HG03432 (cell line): ENCODE results near the gene CNTFR.

Experiments
- ATAC-seq: cut with Tn5 transposase; IDR thresholded peaks from one replicate; pipeline ENCODE4 v1.9.1; 2021; ENCODE audit warnings: mild to moderate bottlenecking, moderate library complexity; ENCODE audit not compliant: unreplicated experiment

The CNTFR gene

DNA sequence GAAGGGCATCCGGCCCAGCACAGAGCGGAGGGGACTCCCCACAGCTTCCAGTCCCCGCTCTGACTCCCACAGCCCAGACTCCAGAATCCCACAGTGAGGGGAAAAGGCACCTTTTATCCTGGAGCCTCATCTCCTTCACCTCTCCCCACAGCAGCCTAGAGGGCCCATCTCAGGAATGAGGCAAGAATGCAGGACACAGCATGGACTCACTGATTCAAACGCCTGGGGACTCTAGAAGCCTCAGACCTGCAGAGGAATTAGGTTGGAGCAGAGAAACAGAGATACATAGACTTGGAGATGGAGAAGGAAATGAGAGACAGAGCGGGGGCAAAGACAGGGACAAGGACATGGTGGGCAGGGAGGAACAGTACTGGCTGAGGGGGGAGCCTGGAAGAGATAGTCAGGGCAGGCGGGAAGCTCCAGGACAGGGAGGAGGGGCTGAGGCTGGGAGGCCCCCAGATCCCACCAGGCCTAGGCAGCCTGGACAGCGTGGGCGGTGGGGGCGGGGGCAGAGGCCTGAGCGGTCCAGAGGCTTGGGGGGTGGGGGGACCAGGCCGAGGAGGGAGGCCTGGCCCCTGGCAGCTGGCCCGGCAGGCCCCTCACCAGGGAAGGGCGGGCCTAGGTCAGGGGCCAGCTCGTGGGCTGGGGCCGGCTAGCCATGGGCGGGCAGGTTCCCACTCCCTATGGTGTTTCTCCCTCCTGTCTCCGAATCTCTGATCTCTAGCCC, 15.8 kb downstream of the CNTFR start:
- no peak for ATAC-seq

DNA sequence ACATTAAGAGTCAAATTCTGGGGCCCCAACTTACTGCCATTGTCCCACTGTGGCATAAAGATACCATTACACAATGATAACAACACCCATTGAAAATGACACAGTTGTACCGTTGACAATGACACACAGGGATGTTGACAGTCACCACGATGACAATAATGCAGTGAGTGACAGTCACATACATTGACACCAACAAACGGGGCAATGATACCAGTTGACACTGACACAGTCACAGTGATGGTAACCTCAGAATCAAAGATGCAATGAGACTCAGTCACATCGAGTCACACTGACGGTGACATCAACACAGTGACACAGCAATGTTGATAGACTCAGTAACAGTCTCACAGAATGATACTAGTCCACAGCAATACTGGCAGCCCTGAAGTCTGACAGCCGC, 16.9 kb downstream of the CNTFR start:
- no peak for ATAC-seq

DNA sequence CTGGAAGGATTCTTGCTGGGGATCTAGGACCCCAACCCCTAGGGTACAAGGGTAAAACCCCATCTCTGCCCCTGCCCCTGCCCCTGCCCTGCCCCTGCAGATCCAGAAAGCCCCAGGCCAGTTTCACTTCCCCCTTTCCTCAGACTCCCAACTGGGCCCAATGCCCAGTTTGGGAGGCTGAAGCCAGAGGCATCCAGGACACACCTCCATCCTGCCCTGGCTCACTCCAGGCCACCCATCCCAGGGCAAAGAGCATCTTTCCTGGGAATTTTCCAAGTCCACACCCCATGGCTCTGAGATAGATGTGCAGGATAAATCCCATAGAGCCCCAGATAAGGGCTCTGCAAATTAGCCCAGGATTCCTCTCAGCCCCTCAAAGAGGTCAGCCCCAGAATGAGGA, 17.4 kb downstream of the CNTFR start:
- no peak for ATAC-seq

DNA sequence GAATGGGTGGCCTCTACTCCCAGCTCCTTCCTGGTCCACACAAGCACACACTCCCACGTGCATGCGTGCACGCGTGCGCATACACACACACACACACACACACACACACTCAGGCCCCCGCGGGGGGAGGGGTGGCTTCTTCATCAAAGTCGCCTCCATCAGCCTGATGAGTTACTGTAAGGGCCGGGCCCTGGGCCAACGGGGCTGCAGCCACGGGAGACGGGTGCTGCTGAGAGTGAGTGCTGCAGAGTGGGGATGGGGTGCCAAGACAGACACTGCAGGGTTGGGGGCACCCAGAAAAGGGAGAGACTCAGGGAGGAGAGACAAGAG, 18.1 kb downstream of the CNTFR start:
- no peak for ATAC-seq

DNA sequence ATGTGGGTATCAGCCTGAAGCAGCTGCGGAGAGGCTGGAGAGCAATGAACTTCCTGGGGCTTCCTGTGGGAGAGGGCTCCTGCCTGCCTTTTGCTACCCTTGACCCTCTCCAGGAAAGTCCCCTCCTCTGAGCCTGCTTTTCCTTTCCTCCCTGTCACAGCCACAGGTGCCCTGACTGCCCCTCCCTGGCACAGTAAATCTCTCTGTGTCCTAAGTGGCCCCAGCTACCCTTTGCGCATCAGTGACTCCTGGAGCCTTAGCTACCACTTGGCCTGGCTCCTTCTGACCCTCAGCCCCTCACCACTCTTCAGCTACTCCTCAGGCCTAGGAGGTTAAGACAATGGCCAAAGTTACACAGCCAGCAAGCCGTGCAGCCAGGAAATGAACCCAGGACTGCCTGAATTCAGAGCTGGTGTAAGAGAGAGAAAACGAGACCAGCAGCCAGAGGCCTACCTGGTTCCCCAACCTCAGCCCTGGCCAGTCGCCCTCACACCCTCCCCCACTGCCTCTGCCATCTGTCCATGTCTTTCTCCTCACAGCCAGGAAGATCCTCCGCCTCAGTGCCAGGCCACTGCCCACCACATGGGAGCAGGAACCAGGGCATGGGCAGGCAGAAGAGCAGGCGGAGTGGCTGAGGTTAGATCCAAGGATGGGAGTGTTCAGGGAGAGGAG, 18.6 kb downstream of the CNTFR start:
- no peak for ATAC-seq

DNA sequence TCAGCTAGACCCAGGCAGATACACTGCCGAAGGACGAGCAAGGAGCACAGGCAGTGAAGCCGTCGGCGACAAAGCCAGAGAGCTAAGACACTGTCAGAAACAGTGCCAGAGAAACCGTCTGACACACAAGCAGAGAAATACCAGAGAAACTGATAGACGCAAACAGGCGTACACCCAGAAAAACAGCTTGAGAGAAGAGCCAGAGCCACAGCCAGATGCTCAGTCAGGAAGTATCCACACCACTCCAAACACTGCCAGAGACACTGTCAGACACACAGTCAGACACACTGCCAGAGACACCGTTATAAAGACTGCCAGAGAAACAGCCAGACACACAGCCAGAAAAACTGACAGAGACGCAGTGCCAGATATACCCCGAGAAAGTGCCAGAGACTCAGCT, 19.1 kb downstream of the CNTFR start:
- no peak for ATAC-seq

DNA sequence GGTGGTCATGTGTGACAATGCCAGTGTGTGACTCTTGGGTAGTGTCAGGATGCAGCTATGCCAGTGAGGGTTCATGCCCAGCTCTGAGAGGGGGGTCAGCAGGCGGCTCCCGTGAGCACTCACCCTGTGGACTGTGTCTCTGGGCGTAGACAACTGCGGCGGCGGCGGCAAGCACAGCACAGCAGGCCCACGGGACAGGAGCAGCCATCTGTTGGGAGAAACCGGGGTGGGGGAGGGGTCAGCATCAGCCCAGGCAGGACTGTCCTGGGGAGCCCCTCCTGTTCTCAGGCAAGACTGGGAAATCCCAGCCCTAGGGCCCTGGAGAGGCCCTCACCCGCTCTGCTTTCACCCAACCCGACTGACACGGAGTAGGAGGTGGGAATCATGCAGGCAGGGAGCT, 20.8 kb downstream of the CNTFR start:
- ATAC-seq: no peak

DNA sequence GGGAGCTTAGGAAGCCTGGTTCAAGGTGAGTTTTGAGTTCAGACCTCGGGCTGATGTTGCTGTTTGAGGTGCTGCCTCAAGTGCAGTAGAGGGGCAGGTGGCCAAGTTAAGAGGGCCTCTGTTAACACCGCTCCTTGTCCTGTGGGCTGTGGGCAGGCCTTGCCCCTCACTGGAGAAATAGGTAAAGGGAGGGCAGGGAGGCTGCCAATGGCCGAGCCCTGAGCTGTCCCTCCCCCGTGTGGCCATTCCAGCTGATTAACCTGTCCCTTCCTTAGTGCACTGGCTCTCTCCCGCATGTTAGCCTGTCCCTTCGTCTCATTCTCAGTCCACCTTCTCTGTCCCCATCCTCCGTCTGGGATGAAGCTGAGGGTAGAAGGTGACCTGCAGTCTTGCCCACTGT, 21.4 kb downstream of the CNTFR start:
- ATAC-seq: no peak

DNA sequence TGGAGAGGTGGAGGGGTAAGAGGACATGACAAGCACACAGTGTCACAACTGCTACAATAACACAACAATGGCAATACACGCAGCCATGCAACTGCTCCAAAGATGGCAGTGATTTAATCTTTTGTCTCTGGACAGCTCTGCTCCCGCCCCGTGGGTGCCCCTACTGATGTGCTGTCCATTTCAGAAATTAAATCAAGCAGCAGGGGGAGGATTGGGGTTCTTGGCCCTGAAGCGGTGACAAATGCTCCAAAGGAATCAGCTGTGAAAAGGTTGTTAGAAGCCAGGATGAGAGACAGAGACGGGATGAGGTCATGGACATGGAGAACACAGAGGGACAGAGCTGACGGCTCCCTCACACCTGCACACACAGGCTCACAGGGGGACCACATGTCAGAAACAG, 22.6 kb downstream of the CNTFR start:
- ATAC-seq: no peak

DNA sequence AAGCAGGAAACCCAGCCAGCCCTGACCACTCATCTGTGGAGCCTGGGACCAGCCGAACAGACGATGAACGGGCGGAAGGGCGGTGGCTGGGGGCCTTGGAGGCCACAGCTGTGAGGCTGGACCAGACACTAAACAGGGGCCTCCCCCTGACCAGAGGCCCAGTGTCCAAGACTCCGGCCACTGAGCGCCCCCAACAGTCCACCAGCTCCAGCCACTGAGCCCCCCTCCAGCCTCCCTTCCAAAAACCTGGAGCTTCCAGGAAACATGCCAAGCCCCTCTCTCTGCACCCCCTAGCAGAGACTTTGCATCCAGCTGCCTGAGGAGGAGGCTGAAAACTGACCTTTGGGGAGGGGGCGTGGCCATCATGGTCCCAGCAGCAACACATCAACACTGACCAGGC, 23.2 kb downstream of the CNTFR start:
- no peak for ATAC-seq

DNA sequence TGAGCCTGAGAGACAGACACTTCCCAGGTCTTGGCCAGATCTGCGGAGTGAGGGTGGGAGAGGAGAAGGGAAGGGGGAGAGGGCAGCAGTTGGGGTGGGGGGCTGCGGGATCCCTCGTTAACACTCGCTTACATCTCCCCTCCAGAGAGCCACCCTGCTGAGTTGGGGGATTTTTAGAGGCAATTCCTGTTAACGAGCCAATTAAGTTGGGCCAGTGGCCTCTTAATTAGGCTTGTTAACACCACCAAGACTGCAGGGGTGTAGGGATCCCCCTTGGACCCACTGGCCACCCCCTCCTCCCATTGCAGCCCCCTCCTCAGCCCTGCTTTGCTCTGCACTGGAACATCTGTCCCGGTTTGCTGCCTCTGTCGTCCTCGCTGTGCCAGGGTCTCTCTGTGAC, 23.7 kb downstream of the CNTFR start:
- no peak for ATAC-seq

DNA sequence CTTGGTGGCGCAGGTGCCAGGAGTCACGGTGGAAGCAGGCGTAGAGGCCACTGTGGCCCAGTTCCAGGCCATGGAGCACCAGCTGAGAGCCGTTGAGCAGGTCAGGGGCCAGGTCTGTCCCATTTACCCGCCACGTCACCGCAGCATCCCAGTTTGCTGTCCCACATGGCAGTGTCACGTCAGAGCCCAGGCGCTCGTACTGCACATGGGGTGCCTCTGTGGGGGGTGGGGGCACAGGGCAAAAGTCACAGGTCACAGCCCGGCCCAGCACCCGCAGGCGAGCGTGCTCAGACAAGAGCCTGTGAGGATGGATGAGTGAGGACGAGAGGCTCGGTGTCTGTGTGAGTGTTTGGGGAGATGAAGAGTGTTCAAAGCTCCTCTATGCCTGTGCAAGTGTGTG, 24.9 kb downstream of the CNTFR start:
- no peak for ATAC-seq

DNA sequence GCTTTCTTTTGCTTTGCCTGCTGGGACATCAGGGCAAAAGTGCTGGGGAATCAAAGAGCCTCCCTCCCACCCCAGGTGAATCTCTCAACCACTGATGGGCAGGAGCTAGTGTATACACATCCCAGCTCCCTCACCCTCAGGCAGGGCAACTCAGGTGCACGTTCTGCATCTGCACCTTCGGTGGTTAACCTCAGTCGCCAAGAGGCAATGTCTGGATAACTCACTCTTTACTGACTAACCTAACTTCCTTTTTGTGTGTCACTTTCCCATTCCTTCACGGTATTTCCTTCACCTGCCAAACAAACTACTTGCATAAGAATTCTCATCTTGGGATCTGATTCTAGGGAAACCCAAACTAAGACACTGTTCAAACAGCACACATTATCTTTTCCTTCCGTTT, 26.3 kb downstream of the CNTFR start:
- ATAC-seq: no peak

DNA sequence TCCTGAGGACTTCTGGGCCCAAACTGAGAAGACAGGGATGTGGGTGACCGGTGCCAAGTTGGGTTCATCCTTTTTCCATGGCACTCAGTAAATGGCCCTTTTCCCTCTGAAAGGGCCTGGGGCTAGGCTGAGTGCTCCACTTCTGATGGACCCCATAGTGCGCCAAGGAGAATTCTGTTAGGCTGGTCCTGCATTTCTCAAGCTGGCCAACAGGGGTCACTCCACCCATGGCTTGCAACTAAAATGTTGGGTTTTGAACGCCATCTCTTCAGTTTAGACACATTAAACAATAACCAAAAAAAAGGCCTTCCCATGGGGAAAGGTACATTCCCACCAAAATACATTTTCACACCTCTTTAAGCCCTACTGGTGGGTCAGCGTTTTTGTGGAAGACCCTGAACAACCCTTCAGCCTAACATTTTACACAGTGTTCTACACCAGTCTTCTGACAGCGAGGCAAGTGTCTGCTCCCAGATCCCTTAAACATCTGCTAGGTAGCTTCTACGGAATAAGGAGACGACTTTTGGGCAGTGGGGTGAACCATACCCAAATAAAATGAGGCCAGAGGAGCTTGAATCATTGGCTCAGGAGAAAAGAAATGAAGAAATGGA, 27.3 kb downstream of the CNTFR start:
- ATAC-seq: no peak

DNA sequence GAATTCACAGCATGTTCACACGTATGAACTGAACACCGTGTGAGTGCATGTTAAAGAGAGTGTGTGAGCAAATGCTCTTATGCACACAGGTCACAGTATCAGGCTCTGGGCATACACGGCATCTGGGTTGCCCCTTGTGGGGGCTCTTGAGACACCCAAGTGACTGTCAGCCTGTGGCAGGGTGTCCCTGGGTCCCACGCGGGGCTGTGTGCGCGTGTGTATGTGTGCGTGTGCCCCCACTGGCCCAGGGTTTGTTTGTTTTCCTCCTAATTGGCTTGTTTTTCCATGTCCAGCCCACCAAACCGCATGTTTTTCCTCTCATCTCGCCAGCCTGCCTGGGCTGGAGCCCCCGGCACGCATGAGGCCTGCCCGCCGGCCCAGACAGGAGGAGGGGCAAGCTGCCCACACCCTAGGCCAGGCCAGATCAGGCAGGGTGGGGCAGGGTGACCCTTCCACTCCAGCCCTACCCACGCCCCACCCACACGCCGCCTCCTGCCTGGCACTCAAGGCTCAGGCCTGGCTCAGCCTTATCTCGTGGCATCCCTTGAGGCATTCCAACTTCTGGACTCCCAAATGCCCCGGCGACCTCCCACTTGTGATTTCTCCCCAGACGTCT, 28.8 kb downstream of the CNTFR start:
- no peak for ATAC-seq

DNA sequence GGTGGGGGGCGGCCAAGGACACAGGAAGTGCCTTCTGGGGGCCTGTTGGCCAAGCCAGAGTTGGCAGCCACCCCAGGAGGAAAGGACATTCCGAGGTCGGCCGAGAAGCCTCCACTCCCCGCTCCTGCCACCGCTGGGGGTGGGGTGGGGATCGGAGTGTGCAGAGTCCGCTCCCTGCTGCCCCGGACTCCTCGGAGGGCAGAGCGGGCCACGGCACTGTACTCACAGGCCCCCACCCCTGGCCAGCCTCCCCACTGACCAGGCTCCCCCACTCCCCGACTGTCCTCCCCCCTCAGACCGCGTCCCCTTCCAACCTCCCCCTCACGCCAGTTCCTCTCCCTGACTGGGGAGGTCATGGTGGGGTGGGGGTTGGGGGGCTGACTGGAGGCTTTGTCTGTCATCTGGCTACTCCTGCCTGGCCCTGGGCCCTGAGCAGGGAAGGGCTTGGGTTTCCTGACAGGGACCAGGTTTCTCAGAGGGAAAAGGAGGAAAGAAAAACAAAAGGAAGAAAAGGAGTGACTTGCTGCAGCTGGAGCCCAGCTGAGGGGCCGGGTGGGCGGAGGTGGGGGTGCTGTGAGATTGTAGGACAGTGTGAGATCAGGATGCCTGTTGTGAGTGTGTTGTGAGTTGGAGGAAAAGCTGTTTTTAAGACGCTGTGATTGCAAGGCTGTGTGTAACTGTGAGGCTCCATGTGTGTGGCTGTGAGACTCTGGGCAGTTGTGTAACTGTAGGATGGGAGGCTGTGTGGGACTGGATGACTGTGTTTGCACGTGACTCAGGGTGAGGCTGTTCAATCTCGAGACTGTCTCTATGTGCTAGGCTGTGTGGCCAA, 29.7 kb downstream of the CNTFR start:
- ATAC-seq: no peak

DNA sequence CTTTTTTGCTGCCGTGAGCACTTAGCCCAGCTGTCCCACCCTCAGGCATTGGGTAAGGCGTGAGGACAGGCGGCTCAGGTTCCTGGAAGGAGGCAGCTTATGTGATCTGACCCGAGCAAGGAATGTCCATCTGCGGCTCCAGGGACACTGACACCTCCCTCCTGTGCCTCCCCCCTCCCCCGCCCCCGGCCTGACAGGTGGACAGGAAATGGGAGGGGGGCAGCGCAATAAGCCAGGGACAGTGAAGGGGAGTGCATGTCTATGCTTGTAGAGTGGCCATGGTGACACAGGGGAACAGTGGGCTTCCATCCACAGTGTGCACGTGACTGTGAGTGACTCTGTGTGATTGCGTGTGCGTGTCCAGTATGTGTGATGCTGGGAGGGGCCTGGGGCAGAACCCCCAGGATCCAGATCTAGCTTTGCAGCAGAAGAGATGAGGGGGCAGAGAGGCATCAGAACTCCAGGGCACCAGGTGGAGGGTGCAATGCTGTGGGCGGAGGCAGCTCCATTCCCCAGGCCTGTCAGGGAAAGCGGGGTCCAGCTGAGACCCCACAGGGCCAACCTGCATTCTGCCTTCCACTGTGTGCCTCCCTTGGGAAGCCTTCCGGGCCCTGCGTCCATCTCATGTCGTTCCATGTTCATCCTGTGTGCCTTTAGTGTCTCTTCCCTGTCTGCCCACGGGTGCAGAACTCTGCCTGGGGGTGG, 30.5 kb downstream of the CNTFR start:
- no peak for ATAC-seq

DNA sequence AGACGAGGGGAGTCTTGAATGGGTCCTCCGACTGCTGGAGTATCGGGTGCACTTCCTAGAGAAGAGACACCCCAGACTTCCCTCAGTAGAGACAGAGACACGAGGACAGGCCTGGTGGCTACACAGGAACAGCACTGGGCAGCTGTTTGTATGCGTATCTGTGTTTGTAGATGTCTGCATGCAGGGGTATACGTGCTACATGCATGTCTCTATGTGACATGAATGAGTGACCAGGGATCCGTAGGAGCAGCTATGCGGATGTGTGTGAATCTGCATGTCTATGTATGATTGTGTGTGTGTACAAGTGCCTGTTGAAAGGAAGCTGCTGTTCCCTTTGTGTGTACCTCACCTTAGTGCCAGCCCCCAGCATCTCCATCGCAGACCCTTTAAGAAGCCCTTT, 31.2 kb downstream of the CNTFR start:
- ATAC-seq: no peak

DNA sequence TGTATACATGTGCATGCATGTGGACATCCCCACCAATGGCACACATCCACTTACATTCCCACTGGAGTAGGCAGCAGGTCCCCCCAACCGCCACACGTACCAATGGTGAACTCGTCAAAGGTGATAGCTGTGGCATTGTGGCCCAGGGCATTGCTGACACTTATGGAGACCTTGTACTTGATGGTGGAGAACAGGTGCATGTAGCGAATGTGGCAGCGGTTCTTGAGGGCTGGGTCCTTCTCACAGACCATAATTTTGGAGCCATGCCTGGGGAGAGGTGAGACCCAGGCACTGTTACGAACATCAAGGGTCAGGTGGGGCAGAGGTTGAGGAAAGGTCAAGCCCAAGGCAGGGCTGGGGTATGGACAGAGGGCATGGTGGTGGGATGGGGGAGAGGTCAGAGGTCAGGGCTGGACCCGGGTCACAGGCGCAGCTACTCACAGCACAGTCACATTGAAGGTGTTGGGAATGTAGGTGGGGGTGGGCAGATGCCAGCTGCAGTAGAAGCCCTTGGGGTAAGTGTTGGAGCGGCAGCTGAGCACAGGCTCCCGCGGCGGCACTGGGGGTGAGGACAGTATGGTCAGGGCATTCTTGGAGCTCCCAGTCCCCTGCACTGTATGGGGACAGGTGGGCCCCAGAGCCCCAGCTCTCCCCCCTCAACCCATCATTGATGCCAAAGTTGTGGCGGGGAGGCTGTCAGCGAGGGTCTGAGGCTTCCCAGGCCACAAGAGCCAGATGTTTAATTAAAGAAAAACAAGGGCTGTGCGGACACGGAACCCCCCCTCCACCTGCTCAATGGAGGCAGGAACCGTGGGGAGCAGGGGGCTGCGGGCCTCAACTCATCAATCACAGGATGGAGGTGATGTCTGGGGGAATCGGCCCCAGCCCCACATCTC, 31.9 kb downstream of the CNTFR start:
- no peak for ATAC-seq

DNA sequence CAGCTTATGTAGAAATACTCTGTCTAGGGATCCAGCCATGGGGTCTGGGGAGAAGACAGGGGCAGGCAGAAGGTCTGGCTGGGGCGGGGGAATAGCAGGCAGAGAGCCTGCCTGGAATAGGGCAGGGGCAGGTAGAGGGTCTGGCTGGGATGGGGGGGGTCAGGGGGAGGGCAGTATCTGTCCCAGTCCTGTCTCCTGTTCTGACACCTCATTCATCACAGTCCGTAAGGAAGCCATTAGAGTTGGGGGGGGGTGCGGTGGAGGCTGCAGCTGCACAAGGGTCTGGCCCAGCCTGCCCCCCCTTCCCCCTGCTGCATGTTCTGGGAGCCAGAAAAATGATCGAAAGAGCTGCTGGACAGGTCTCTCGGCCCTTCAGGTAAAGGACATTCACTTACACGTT, 32.6 kb downstream of the CNTFR start:
- no peak for ATAC-seq
